ENCODE results near the gene NOLC1. TPM values are rescaled to one million over a fixed set of nuclear protein-coding genes. Genes with fewer than 3 reads are reported as not detected.
A peak's percentile ranks its signal among the peaks of the same experiment; 100 is the strongest.

The NOLC1 gene
- total and polyA plus RNA-seq, 2 of the 13 experiments (the other 11 are each of a cell fraction or from before 2014, with no cell fraction given): 50.6 to 81.0 TPM

GRCh38 chr10:102132563-102133372 is 19.4 kb upstream of the NOLC1 start, which contains the start of gene PPRC1 (continued):
- TF ChIP-seq YEATS4 (CRISPR knock-in tag; IDR thresholded peaks at IDR 0.05; ENCODE audit: borderline replicate concordance): peak; percentile 90
- peak; percentile 69 for TF ChIP-seq GATAD2A (CRISPR knock-in tag; IDR thresholded peaks at IDR 0.05)
- TF ChIP-seq ZNF564 (CRISPR knock-in tag; IDR thresholded peaks at IDR 0.05): peak; percentile 84; the same call in 1 of the 2 replicates
- TF ChIP-seq ETS1 (CRISPR knock-in tag; IDR thresholded peaks at IDR 0.05): no peak
- no peak; the same call in 1 of the 2 replicates for TF ChIP-seq TBX3 (IDR thresholded peaks at IDR 0.05; ENCODE audit: borderline replicate concordance)
- TF ChIP-seq HOXA5 (CRISPR knock-in tag; IDR thresholded peaks at IDR 0.05): no peak
- no peak for TF ChIP-seq GRHL1 (CRISPR knock-in tag; conservative IDR thresholded peaks at IDR 0.05)
- no peak for TF ChIP-seq CCDC6 (CRISPR knock-in tag; IDR thresholded peaks at IDR 0.05)
- TF ChIP-seq HIVEP1 (CRISPR knock-in tag; IDR thresholded peaks at IDR 0.05): 0 out of 2 replicates have a peak, but pooled peaks have one; percentile 13
- TF ChIP-seq CEBPB (IDR thresholded peaks at IDR 0.05; ENCODE audit: borderline replicate concordance, low read depth, low read length): no peak
- TF ChIP-seq NFE2L2 (IDR thresholded peaks at IDR 0.05; ENCODE audit: low read length): peak; percentile 9; the same call in 1 of the 2 replicates
- TF ChIP-seq HIC2 (CRISPR knock-in tag; IDR thresholded peaks at IDR 0.05; ENCODE audit: low read depth): no peak
- no peak for TF ChIP-seq ONECUT2 (CRISPR knock-in tag; IDR thresholded peaks at IDR 0.05)
- no peak for TF ChIP-seq ZNF296 (CRISPR knock-in tag; conservative IDR thresholded peaks at IDR 0.05)
- TF ChIP-seq ZNF737 (CRISPR knock-in tag; IDR thresholded peaks at IDR 0.05; ENCODE audit: borderline replicate concordance): no peak
- peak; percentile 16; the same call in 1 of the 2 replicates for TF ChIP-seq DNMT3B (CRISPR knock-in tag; conservative IDR thresholded peaks at IDR 0.05)
- peak; percentile 71 for TF ChIP-seq ARID3A (IDR thresholded peaks at IDR 0.05; ENCODE audit: low read depth, low read length)
- no peak for TF ChIP-seq ZNF557 (CRISPR knock-in tag; IDR thresholded peaks at IDR 0.05)
- TF ChIP-seq PRDM10 (CRISPR knock-in tag; IDR thresholded peaks at IDR 0.05; ENCODE audit: low read depth): peak; percentile 91

Measured in HepG2 (cell line).